ENCODE data around the gene ZNF384.

Gene ZNF384

GRCh38 chr12:6620137-6620884 is 68.9 kb downstream of the ZNF384 start:
- no peak for DNase-seq (ENCODE audit: low read depth)

- no peak for DNase-seq (ENCODE audit: low read depth)
These were observed 70.5 kb downstream of the ZNF384 start for GRCh38 chr12:6618483-6619225.

Data from non-pigmented ciliary epithelial cell (primary cell).